ENCODE results near the gene OGFRL1.

DNA sequence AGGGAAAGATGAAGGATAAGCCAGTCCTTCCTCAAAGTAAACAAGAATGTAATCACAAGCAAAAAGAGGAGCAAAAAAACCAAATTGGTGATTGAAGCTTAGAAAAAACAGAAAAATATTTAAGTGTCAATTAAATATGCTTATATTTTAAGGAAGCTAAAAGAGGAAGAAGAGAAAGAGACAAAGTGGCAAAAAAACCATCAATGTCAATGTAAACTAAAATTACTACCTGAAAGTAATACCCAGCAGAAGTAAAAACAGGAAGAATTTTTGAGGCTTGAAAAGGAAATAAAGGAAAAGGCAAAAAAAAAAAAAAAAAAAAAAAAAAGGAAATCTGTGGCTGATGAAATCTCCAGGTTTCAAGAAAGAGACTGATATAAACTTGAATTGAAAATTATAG lies 36.2 kb upstream of the OGFRL1 start:
- TF ChIP-seq, protein P1, sequence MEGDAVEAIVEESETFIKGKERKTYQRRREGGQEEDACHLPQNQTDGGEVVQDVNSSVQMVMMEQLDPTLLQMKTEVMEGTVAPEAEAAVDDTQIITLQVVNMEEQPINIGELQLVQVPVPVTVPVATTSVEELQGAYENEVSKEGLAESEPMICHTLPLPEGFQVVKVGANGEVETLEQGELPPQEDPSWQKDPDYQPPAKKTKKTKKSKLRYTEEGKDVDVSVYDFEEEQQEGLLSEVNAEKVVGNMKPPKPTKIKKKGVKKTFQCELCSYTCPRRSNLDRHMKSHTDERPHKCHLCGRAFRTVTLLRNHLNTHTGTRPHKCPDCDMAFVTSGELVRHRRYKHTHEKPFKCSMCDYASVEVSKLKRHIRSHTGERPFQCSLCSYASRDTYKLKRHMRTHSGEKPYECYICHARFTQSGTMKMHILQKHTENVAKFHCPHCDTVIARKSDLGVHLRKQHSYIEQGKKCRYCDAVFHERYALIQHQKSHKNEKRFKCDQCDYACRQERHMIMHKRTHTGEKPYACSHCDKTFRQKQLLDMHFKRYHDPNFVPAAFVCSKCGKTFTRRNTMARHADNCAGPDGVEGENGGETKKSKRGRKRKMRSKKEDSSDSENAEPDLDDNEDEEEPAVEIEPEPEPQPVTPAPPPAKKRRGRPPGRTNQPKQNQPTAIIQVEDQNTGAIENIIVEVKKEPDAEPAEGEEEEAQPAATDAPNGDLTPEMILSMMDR (IDR thresholded peaks at IDR 0.05; ENCODE audit: insufficient read depth, low read length, poor library complexity, severe bottlenecking): no peak
- no peak for TF ChIP-seq EZH2phosphoT487 (conservative IDR thresholded peaks at IDR 0.05; ENCODE audit: low read length)

Data from SU-DHL-6 (cell line).